Choroid plexus epithelial cell (primary cell): ENCODE measurements around the gene EXOSC9.

Source experiments
- DNase-seq: peaks from one replicate; pipeline ENCODE4 v3.0.0-alpha.2; 2010; ENCODE audit warnings: low read depth
- H3K4me3 ChIP-seq: 2 replicates; pipeline ENCODE4 v1.5.1; 2011; ENCODE audit warnings: low read depth, mild to moderate bottlenecking, control low read depth, low read length, moderate library complexity
- CTCF ChIP-seq: conservative IDR thresholded peaks from 2 replicates; pipeline ENCODE4 v1.5.1; 2011; ENCODE audit warnings: low read depth, mild to moderate bottlenecking, control low read depth, inconsistent platforms, low read length, moderate library complexity

The EXOSC9 gene

GRCh38 chr4:121842862-121843261 lies 41.7 kb downstream of the EXOSC9 start:
- H3K4me3 ChIP-seq: no peak overlapping the region
- no peak for DNase-seq
- no peak for TF ChIP-seq CTCF

- DNase-seq: no peak
- TF ChIP-seq CTCF: no peak
- no peak overlapping the region for H3K4me3 ChIP-seq
Measured at GRCh38 chr4:121846662-121847061, 45.5 kb downstream of the EXOSC9 start.

- no peak for TF ChIP-seq CTCF
- no peak for DNase-seq
- no peak overlapping the region for H3K4me3 ChIP-seq
Measured at GRCh38 chr4:121851354-121851753, 50.2 kb downstream of the EXOSC9 start.

GRCh38 chr4:121860121-121860520 lies 59.0 kb downstream of the EXOSC9 start:
- H3K4me3 ChIP-seq: no peak overlapping the region
- no peak for TF ChIP-seq CTCF
- DNase-seq: peak; percentile 11

- DNase-seq: no peak
- no peak overlapping the region for H3K4me3 ChIP-seq
- no peak for TF ChIP-seq CTCF
Measured at GRCh38 chr4:121861426-121861825, 60.3 kb downstream of the EXOSC9 start.

GRCh38 chr4:121863799-121864198 lies 62.7 kb downstream of the EXOSC9 start:
- peak; percentile 34 for DNase-seq
- TF ChIP-seq CTCF: no peak
- no peak overlapping the region for H3K4me3 ChIP-seq
